Gastroesophageal sphincter (tissue), 4 donors: ENCODE data around the gene USP32. TPM values are rescaled to one million over a fixed set of nuclear protein-coding genes. Genes with fewer than 3 reads are reported as not detected.
"Not testable (repeated sequence)": the region's sequence is repeated elsewhere in the genome, so short reads cannot be mapped to it uniquely, and the experiment has no call there.

Experiments used
- ATAC-seq: fragments of 150-250 bp; one replicate; pipeline ENCODE4 v1.9.1; 2016; ENCODE audit warnings: mild to moderate bottlenecking, moderate library complexity
- H3K27ac ChIP-seq, 4 donors: fragments of 200-600 bp; sonication (generic) in 3 of 4; 1 replicate in 3 of 4; 2 replicates in 1 of 4; pipeline ENCODE4 v1.5.1; 2016 to 2019
- H3K27me3 ChIP-seq: fragments of 200-600 bp; sonication (generic); one replicate; pipeline ENCODE4 v1.5.1; 2019
- H3K36me3 ChIP-seq, 2 donors: fragments of 200-600 bp; sonication (generic); one replicate each; pipeline ENCODE4 v1.5.1; 2019; ENCODE audit warnings: control low read depth in 1 of 2
- H3K4me1 ChIP-seq, 3 donors: fragments of 200-600 bp; sonication (generic); 1 replicate in 2 of 3; 2 replicates in 1 of 3; pipeline ENCODE4 v1.5.1; 2016 to 2019; ENCODE audit warnings: control low read depth in 2 of 3
- H3K4me3 ChIP-seq, 2 donors: fragments of 200-600 bp; sonication (generic); one replicate each; pipeline ENCODE4 v1.5.1; 2019; ENCODE audit warnings: mild to moderate bottlenecking in 1 of 2, moderate library complexity in 1 of 2
- H3K9me3 ChIP-seq, 3 donors: fragments of 200-600 bp; sonication (generic); one replicate each; pipeline ENCODE4 v1.5.1; 2017 to 2019; ENCODE audit warnings: control low read depth in 2 of 3
- CTCF ChIP-seq, 4 experiments: fragments of 200-600 bp in 2 of 4; fragments of 450-650 bp in 2 of 4; sonication (generic) in 1 of 4; IDR thresholded peaks; one replicate each; pipeline ENCODE4 v1.5.1; 2017 to 2019; ENCODE audit warnings: antibody characterized with exemption in 4 of 4, mild to moderate bottlenecking in 2 of 4, moderate library complexity in 2 of 4
- EP300 ChIP-seq: sonication (generic); formaldehyde crosslinking; IDR thresholded peaks from one replicate; pipeline ENCODE4 v1.6.1; 2017; ENCODE audit warnings: antibody characterized with exemption, mild to moderate bottlenecking
- POLR2A ChIP-seq, 2 donors: fragments of 450-650 bp; IDR thresholded peaks; one replicate each; pipeline ENCODE4 v1.6.1; 2017; ENCODE audit warnings: antibody characterized with exemption in 2 of 2, mild to moderate bottlenecking in 2 of 2, moderate library complexity in 1 of 2
- POLR2AphosphoS5 ChIP-seq: sonication (generic); formaldehyde crosslinking; IDR thresholded peaks from one replicate; pipeline ENCODE4 v1.6.1; 2017; ENCODE audit warnings: antibody characterized with exemption
- WGBS, 2 donors: methylation state at CpG; one replicate each; pipeline ENCODE4 v1.1.5; 2018; ENCODE audit warnings: low coverage in 1 of 2; 5-methylcytosine and 5-hydroxymethylcytosine counted together
- total RNA-seq, 4 donors: library from RNA; depleted of rRNA; stranded (reverse); fragments of >200 nt; gene quantifications; one replicate each; pipeline ENCODE4 v1.1.0, GENCODE V29; 2016

Gene USP32
- total RNA-seq, 4 donors from 2014 or later = 44.1 to 55.5 (median 51.4) TPM

- Histone ChIP-seq H3K4me1 (peaks cover 0 to 8% (median 0%) of the 10 kb centered on the region in 3 donors), H3K27me3 (no peaks in the 10 kb centered on the region), H3K4me3 (no peak overlapping the region), H3K27ac (no peak overlapping the region), H3K9me3 (no peaks in the 10 kb centered on the region), H3K36me3 (no peaks in the 10 kb centered on the region)
- WGBS, 2 donors = 80% methylated on average over 2 of the region's 10 CpGs; no CpG with 5 or more reads in 1 of the 2 donors
- TF ChIP-seq EP300 (no peak), POLR2A (IDR thresholded peaks at IDR 0.05) (no peak)
- ATAC-seq = no peak
Measured at GRCh38 chr17:60426596-60426995, 34.7 kb upstream of the USP32 start.

- H3K27ac ChIP-seq = no peak overlapping the region
- peaks cover 0 to 17% (median 0%) of the 10 kb centered on the region in 3 donors for H3K4me1 ChIP-seq
- H3K36me3 ChIP-seq = no peaks in the 10 kb centered on the region
- H3K27me3 ChIP-seq = no peaks in the 10 kb centered on the region
- no peak overlapping the region for H3K4me3 ChIP-seq
- no peaks in the 10 kb centered on the region for H3K9me3 ChIP-seq
- no CpG with 5 or more reads among the region's 6 CpGs for WGBS, 2 donors
- ATAC-seq = no peak
- TF ChIP-seq POLR2AphosphoS5 = no peak
- TF ChIP-seq EP300 = no peak
- TF ChIP-seq POLR2A (IDR thresholded peaks at IDR 0.05) = no peak
- TF ChIP-seq CTCF (IDR thresholded peaks at IDR 0.05) = no peak
Measured at GRCh38 chr17:60425626-60426025, 33.7 kb upstream of the USP32 start.

- H3K9me3 ChIP-seq = no peaks in the 10 kb centered on the region
- H3K36me3 ChIP-seq = no peaks in the 10 kb centered on the region
- no peak for TF ChIP-seq POLR2A (IDR thresholded peaks at IDR 0.05)
- no peak for TF ChIP-seq POLR2AphosphoS5
- no peak for TF ChIP-seq EP300
- no peak for TF ChIP-seq CTCF (IDR thresholded peaks at IDR 0.05)
- WGBS, 2 donors = 72% methylated on average over 2 of the region's 3 CpGs; no CpG with 5 or more reads in 1 of the 2 donors
- H3K4me3 ChIP-seq = no peak overlapping the region
- H3K4me1 ChIP-seq = peaks cover 0 to 17% (median 0%) of the 10 kb centered on the region in 3 donors
- no peak for ATAC-seq
- no peak overlapping the region for H3K27ac ChIP-seq
- H3K27me3 ChIP-seq = no peaks in the 10 kb centered on the region
Measured at GRCh38 chr17:60423865-60424264, 31.9 kb upstream of the USP32 start.

- Histone ChIP-seq H3K36me3 (no peaks in the 10 kb centered on the region), H3K4me3 (peak within 1 kb of the TSS; percentile 32 to 56), H3K4me1 (peaks cover 0 to 17% (median 0%) of the 10 kb centered on the region in 3 donors), H3K27ac (peak within 1 kb of the TSS in 1 of 4 donors; percentile 68), H3K9me3 (no peaks in the 10 kb centered on the region), H3K27me3 (no peaks in the 10 kb centered on the region)
- no peak for TF ChIP-seq POLR2AphosphoS5
- TF ChIP-seq EP300 = no peak
- TF ChIP-seq CTCF (IDR thresholded peaks at IDR 0.05) = no peak
- TF ChIP-seq POLR2A (IDR thresholded peaks at IDR 0.05) = no peak
- 66% methylated on average over 4 of the region's 18 CpGs; no CpG with 5 or more reads in 1 of the 2 donors for WGBS, 2 donors
- no peak for ATAC-seq
Measured at GRCh38 chr17:60422162-60422665, 30.3 kb upstream of the USP32 start, which contains the start of gene CHCT1. CHCT1 (plus strand) TSS chr17:60422489; CDS start chr17:60422593, 104 bp downstream.

GRCh38 chr17:60421273-60422161, 29.6 kb upstream of the USP32 start:
- peak overlapping the region in 1 of 4 donors; percentile 68 for H3K27ac ChIP-seq
- 0 to 14% methylated on average over 5 to 8 of the region's 66 CpGs for WGBS, 2 donors

GRCh38 chr17:60419875-60420274, 27.9 kb upstream of the USP32 start:
- not testable (repeated sequence) for H3K27ac ChIP-seq, H3K27me3 ChIP-seq, H3K9me3 ChIP-seq, H3K36me3 ChIP-seq, H3K4me3 ChIP-seq, ATAC-seq
- peaks cover 0 to 17% (median 0%) of the 10 kb centered on the region in 3 donors for H3K4me1 ChIP-seq
- 80 to 96% methylated on average over 3 to 7 of the region's 7 CpGs for WGBS, 2 donors

More at GRCh38 chr17:60421273-60422161, 29.6 kb upstream of the USP32 start:
- ATAC-seq = peak; percentile 91
- H3K27me3 ChIP-seq = no peaks in the 10 kb centered on the region
- H3K9me3 ChIP-seq = no peaks in the 10 kb centered on the region
- peak overlapping the region; percentile 32 to 56 for H3K4me3 ChIP-seq
- no peaks in the 10 kb centered on the region for H3K36me3 ChIP-seq
- TF ChIP-seq EP300 = no peak
- no peak for TF ChIP-seq POLR2AphosphoS5
- TF ChIP-seq POLR2A (IDR thresholded peaks at IDR 0.05) = no peak
- peak; percentile 78 to 96 (median 86) for TF ChIP-seq CTCF (IDR thresholded peaks at IDR 0.05)
- H3K4me1 ChIP-seq = peaks cover 0 to 17% (median 0%) of the 10 kb centered on the region in 3 donors

- H3K27ac ChIP-seq, H3K4me3 ChIP-seq, H3K9me3 ChIP-seq, ATAC-seq, H3K36me3 ChIP-seq, H3K27me3 ChIP-seq: not testable (repeated sequence)
- H3K4me1 ChIP-seq = peaks cover 0 to 17% (median 0%) of the 10 kb centered on the region in 3 donors
- 85 to 92% methylated on average over 4 of the region's 4 CpGs for WGBS, 2 donors
Measured at GRCh38 chr17:60419003-60419402, 27.1 kb upstream of the USP32 start.
